Spinal cord (tissue), 10 donors: ENCODE results near the gene ATP1A3. TPM values are rescaled to one million over a fixed set of nuclear protein-coding genes. Genes with fewer than 3 reads are reported as not detected.

Experiments
- DNase-seq, 6 donors: peaks; one replicate each; pipeline versions ENCODE4 v3.0.0 to v3.0.0-alpha.2; 2013 to 2015; ENCODE audit warnings: low spot score in 6 of 6, low read depth in 4 of 6
- H3K27ac ChIP-seq: one replicate; pipeline ENCODE4 v1.5.1; 2013; ENCODE audit warnings: low read depth, low read length, control low read depth
- H3K27me3 ChIP-seq: one replicate; pipeline ENCODE4 v1.6.1; 2013; ENCODE audit warnings: low read length; ENCODE audit not compliant: control insufficient read depth, insufficient read depth
- H3K36me3 ChIP-seq: one replicate; pipeline ENCODE4 v1.6.1; 2013; ENCODE audit warnings: low read length; ENCODE audit not compliant: control insufficient read depth, insufficient read depth
- H3K4me1 ChIP-seq: one replicate; pipeline ENCODE4 v1.6.1; 2013; ENCODE audit warnings: low read length; ENCODE audit not compliant: control insufficient read depth, insufficient read depth
- H3K4me3 ChIP-seq: one replicate; pipeline ENCODE4 v1.5.1; 2013; ENCODE audit warnings: low read depth, low read length, control low read depth
- H3K9me3 ChIP-seq: one replicate; pipeline ENCODE4 v1.6.1; 2013; ENCODE audit warnings: low read length; ENCODE audit not compliant: control insufficient read depth, insufficient read depth
- WGBS: methylation state at CpG from one replicate; pipeline ENCODE4 v1.1.5; 2013; ENCODE audit warnings: missing lambda C conversion rate; ENCODE audit not compliant: insufficient coverage; 5-methylcytosine and 5-hydroxymethylcytosine counted together
- polyA plus RNA-seq, 2 donors: library from polyadenylated mRNA; unstranded; fragments of 120-200 nt; gene quantifications; one replicate each; pipeline ENCODE4 v1.2.1, GENCODE V29; 2013; ENCODE audit not compliant: insufficient read length in 2 of 2
- total RNA-seq, 2 donors: library from RNA; depleted of rRNA in 1 of 2; stranded (reverse); fragments of 120-200 nt in 1 of 2; fragments of >200 nt in 1 of 2; gene quantifications; one replicate each; pipeline versions ENCODE4 v1.2.3 to v1.2.4, GENCODE V29; 2013 to 2014
- donor health status: healthy.

Gene ATP1A3
- total and polyA plus RNA-seq, 4 donors: 85.0 to 704 (median 538) TPM

DNA sequence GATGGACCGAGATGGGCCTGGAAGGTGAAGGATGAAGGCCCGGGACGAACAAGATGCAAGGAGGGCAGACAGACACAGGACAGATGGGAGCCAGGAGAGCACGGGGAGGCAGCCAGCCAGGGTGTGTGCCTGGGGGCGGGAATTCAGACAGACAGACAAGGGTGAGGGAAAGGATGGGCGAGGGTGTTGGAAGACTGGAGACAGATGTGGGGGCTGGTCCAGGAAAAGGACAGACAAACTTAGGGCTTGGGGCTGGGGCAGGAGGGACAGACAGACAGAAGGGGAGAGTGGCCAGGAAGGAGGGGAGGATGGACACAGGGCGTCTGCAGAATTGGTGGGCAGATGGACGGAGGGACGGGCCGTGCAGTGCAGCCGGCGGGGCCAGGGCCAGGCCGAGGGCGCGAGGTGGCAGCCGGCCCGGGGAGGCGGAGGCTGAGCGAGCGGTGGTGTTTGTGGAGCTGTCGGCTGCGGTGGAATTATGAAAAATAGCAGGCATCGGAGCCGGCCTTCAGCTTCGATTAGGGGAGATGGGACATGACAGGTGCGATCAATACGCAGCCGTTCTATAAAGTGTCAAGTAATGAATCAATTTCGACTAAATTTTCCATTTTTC, 61.2 kb downstream of the ATP1A3 start:
- peaks cover 22% of the 10 kb centered on the region for H3K4me1 ChIP-seq
- H3K36me3 ChIP-seq: no peaks in the 10 kb centered on the region
- H3K27me3 ChIP-seq: peaks cover 93% of the 10 kb centered on the region
- no peak overlapping the region for H3K4me3 ChIP-seq
- H3K9me3 ChIP-seq: no peaks in the 10 kb centered on the region
- no peak overlapping the region for H3K27ac ChIP-seq
- 15% methylated on average over 26 of the region's 29 CpGs for WGBS
- DNase-seq: no peak

DNA sequence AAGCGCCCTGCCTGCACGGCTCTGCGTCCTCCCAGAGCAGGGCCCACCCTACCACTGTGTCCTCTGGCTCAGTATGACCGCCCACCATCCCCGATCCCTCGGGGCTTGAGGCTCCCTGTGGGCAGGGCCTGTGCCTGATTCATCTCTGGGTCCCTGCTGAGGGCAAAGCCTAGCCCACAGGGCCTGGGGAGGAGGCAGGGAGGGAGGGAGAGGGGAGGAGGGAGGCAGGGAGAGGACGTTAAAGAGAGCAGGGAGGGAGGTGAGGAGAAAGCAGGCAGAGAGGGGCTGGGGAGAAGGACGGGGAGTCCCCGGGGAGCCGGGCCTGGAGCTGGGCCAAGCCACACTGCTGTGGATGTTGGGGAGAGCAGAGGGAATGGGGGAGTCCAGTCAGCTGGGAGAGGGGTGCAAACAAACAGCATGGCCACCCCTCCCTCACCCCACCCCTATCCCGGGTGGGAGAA, 61.7 kb downstream of the ATP1A3 start:
- Histone ChIP-seq H3K4me1 (peaks cover 24% of the 10 kb centered on the region), H3K9me3 (no peaks in the 10 kb centered on the region), H3K27ac (no peak overlapping the region), H3K36me3 (no peaks in the 10 kb centered on the region), H3K4me3 (no peak overlapping the region), H3K27me3 (peaks cover 94% of the 10 kb centered on the region)
- DNase-seq: no peak
- 14% methylated on average over 8 of the region's 11 CpGs for WGBS

DNA sequence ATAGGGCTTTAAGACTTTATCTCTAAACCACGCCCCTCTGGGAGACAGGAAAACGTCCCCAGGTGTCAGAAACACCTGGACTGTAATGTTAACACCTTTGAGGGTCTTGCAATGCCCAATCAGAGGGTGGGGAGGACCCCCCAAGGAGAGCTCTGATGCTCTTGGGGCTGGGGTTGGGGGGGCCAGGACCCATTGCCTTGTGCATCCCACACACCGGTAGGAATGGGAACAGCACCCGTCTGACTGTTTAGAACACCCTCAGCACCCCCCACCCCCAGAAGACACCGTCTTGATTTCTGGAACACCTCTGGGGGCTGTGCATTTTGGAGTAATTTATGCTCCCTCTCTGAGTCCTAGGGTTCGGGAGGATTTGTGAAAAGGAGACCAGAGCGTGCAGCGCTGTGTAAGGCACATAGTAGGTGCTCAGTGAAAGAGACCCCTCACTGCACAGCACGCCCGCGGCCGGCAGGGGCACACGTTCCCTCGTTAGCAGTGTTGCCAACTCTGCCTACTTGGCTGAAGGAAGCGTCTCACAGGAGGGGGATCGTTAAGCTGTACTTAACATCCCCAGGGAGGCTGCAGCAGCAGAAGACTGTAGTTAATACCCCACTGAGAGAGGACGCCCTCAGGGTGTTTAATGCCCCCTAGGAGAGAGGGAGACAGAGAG, 63.0 kb downstream of the ATP1A3 start:
- H3K4me3 ChIP-seq: no peak overlapping the region
- WGBS: 2% methylated on average over 6 of the region's 17 CpGs
- H3K27me3 ChIP-seq: peaks cover 94% of the 10 kb centered on the region
- no peaks in the 10 kb centered on the region for H3K9me3 ChIP-seq
- H3K4me1 ChIP-seq: peaks cover 24% of the 10 kb centered on the region
- H3K27ac ChIP-seq: no peak overlapping the region
- H3K36me3 ChIP-seq: no peaks in the 10 kb centered on the region
- peak in 1 of 6 donors; percentile 41 for DNase-seq

DNA sequence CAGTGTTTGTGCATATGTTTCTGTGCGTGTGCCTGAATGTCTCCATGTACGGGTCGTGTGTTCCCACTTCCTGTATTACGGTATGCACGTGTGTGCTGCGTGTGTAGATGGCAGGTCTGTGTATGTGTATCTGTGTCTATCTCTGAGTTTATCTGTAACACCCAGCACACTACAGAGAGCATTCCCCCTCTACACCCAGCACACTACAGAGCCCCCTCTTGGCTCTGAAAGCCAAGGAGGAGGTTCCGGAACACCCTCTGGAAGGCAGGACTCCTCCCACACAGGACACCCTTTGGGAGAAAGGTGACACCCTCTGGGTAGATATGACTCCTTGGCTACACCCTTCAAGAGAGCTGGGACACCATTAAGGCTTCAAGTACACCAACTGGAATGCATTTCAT, 63.7 kb downstream of the ATP1A3 start:
- Histone ChIP-seq H3K9me3 (no peaks in the 10 kb centered on the region), H3K4me3 (no peak overlapping the region), H3K4me1 (peaks cover 22% of the 10 kb centered on the region), H3K27me3 (peaks cover 95% of the 10 kb centered on the region), H3K36me3 (no peaks in the 10 kb centered on the region), H3K27ac (no peak overlapping the region)
- WGBS: 23% methylated on average over 3 of the region's 7 CpGs
- DNase-seq: no peak

DNA sequence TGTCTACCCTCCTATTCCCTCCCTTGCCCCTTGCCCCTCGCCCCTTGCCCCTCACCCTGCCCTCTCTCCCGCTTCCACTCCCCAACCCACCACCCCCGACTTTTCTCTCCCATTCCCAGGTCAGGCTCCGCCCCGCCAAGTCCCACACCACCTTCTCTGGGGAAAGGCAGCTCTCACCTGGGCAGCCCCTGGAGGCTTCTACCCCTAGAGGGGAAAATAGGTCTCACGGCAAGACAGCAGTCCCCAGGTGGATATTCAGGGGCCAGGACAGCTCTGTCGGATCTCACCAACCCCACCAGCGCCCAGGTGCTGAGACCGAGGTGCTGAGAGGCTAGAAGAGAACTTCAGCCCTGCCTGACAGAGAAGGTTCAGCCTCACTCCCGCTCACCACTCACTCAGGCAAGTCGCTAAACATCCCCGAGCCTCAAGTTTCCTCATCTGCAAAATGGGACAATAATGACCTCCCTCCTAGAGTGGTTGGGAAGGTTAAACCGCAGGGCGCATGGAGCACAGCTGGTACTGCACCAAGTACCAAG, 64.4 kb downstream of the ATP1A3 start:
- no peak overlapping the region for H3K27ac ChIP-seq
- no peak for DNase-seq
- 12% methylated on average over 11 of the region's 14 CpGs for WGBS
- peaks cover 22% of the 10 kb centered on the region for H3K4me1 ChIP-seq
- H3K36me3 ChIP-seq: no peaks in the 10 kb centered on the region
- no peaks in the 10 kb centered on the region for H3K9me3 ChIP-seq
- H3K27me3 ChIP-seq: peaks cover 95% of the 10 kb centered on the region
- H3K4me3 ChIP-seq: no peak overlapping the region

DNA sequence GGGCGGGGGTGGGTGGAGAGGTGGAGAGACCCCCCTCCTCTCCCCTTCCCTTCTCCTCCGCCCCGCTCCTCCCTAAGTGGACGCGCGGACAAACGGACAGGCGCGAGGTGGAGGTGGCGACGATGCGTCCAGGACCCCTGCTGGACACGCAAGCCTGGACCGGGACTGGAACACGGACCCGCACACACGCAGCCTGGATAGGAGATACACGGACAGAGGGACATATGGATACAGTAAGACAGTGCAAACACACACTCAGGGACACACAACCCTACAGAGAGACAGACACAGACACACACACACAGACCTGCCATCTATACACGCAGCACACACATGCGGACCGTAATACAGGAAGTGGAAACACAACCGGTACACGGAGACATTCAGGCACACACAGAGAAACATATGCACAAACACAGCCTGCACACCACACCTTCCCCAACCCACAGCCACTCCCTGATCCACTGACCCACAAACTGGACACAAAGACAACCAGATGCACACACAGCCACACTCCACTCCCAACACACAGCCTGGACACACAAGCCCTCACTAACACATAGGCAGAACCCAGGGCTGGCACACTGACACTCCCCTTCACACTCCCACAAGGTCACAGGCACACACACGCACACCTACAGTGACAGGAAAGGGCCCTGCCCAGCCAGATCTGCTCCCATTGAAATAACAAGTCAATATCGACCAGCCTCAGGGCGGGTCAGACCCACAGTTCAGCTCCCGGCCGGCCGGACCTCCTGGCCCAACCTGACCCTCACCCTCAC, 65.1 kb downstream of the ATP1A3 start:
- no peaks in the 10 kb centered on the region for H3K36me3 ChIP-seq
- H3K27ac ChIP-seq: no peak overlapping the region
- H3K4me3 ChIP-seq: no peak overlapping the region
- H3K9me3 ChIP-seq: no peaks in the 10 kb centered on the region
- peaks cover 94% of the 10 kb centered on the region for H3K27me3 ChIP-seq
- H3K4me1 ChIP-seq: peaks cover 22% of the 10 kb centered on the region
- WGBS: 4% methylated on average over 22 of the region's 29 CpGs
- no peak for DNase-seq

DNA sequence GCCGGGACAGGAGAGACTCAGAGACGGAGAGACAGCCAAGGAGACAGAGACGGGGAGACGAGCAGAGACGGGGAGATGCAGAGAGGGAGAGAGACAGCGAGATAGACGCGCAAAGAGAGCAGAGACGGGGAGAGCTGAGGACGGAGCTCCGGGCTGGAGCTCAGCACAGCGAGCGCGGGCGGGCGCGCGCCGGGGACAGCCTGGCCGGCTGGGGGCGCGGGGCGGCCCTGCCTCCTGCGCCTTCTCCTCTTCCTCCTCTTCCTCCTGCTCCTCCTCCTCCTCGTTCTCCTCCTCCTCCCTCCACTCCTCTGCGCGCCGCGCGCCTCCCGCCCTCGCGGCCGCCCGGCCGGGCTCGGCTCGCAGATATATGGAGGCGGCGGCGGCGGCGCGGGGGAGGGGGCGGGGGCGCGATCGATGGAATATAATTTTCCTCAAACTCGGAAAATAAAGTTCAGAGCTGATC, 65.8 kb downstream of the ATP1A3 start, which contains the start of gene ERFL:
ERFL (minus strand) TSS at position 229 of the 463 bp plus-strand sequence. CDS start 15,530 bp downstream, outside the sequence.
- peak in 2 of 6 donors; percentile 12 to 26 for DNase-seq
- Histone ChIP-seq H3K27ac (no peak within 1 kb of the TSS), H3K4me3 (no peak within 1 kb of the TSS), H3K36me3 (no peaks in the 10 kb centered on the region), H3K9me3 (no peaks in the 10 kb centered on the region), H3K4me1 (peaks cover 22% of the 10 kb centered on the region), H3K27me3 (peaks cover 91% of the 10 kb centered on the region)
- 0% methylated on average over 37 of the region's 49 CpGs for WGBS

DNA sequence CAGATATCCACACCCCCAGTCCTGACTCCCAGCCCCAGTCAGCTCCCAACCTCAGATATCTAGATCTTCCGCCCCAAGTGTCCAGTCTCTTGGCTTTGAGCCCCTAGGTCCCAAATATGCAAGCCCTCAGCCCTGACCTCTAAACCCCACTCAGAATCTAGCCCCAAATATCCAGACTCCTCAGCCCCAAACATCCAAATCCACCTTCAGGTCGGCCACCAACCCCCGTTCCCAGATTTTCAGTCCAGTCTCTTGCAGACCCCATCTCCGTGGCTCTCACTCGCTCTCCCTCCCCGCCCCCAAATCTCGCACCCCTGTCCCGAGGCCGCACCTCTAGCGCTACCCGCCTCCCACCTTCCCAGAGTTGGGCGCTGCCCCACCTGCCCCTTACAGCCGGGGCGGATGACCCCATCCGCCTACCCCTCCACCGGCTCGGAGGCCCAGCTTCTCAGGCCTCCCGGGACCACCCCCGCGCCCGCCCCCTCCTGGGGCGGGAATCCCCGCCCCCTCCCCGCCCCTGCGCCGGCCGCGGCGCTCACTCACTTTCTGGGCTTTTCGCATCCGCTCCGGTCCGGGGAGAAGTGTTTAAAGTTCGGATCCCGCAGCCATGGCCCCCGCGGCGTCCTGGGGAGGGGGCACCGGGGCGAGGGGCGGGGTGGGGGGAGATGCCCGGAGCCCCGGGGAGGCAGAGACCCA, 66.4 kb downstream of the ATP1A3 start:
- no peak for DNase-seq
- H3K9me3 ChIP-seq: no peaks in the 10 kb centered on the region
- H3K36me3 ChIP-seq: no peaks in the 10 kb centered on the region
- H3K27me3 ChIP-seq: peaks cover 92% of the 10 kb centered on the region
- peaks cover 21% of the 10 kb centered on the region for H3K4me1 ChIP-seq
- 6% methylated on average over 23 of the region's 43 CpGs for WGBS
- no peak overlapping the region for H3K27ac ChIP-seq
- no peak overlapping the region for H3K4me3 ChIP-seq
